Hindlimb muscle (tissue), 1 donor: ENCODE results near the gene CDIPT. TPM values are rescaled to one million over a fixed set of nuclear protein-coding genes. Genes with fewer than 3 reads are reported as not detected.
"Not testable (repeated sequence)": the region's sequence is repeated elsewhere in the genome, so short reads cannot be mapped to it uniquely, and the experiment has no call there.

ENCODE experiments used
- DNase-seq: peaks from one replicate; pipeline ENCODE4 v3.0.0-alpha.2; 2013
- polyA plus RNA-seq: library from polyadenylated mRNA; unstranded; fragments of 120-200 nt; gene quantifications from one replicate; pipeline ENCODE4 v1.2.1, GENCODE V29; 2013; ENCODE audit not compliant: insufficient read length

CDIPT gene
- polyA plus RNA-seq, 1 donor, result 41.9 TPM

DNA sequence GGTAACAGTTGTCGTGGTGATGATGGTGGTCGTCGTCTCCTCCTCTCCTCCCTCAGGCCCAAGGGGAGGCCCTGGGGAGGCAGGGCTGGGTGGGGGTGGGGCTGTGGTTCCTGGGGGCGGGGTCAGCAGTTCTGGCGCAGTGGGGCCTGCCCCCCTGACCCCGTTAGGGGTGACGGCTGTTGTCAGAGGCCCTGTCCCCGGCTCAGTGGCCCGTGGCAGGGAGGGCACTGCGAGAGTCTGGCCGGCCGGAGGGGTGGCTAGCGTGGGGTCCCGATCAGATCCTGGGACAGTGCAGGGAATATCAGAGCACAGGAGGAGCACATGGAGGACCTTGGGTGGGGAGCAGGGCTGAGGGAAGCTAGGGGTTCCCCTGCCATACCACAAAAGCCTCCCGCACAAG, 33.8 kb upstream of the CDIPT start:
- DNase-seq, result no peak

GRCh38 chr16:29894352-29894751, 31.3 kb upstream of the CDIPT start:
- DNase-seq, result no peak

GRCh38 chr16:29893553-29893952, 30.5 kb upstream of the CDIPT start:
- no peak for DNase-seq

- DNase-seq, result no peak
Observed at GRCh38 chr16:29892458-29892813, 29.4 kb upstream of the CDIPT start.

GRCh38 chr16:29891525-29892457, 28.8 kb upstream of the CDIPT start:
- no peak for DNase-seq

DNA sequence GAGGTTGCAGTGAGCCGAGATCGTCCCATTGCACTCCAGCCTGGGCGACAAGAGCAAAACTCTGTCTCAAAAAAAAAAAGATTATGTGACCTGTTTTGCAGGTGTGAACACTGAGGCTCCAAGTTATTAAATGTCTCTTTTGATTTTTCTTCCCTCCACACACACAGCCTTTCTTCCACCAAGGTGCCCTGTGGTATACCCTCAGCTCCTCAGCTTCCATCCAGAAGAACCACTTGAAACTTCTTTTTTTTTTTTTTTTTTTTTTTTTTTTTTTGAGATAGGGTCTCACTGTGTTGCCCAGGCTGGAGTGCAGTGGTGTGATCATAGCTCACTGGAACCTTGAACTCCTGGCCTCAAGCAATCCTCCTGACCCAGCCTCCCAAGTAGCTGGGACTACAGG, 26.3 kb upstream of the CDIPT start:
- not testable (repeated sequence) for DNase-seq

- no peak for DNase-seq
Observed at GRCh38 chr16:29883987-29884386, 21.0 kb upstream of the CDIPT start.

DNA sequence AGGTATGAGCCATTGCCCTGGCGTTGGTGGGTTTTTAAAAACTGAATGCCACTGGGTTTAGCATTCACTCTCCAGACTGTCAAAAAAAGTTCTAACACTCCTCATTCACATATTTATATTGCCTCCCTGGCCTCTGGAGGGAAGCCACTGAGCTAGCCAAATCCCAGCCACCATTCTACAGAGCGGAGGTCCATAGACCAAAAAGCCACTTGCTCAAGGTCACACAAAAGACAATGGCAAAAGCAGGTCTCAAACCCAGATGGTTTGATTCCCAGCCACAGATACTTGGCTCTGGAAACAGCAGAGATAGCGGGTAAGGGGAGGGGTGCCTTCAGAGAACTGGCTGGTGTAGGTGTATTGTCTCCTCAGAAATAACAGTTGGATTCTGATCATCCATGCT, 18.0 kb upstream of the CDIPT start:
- DNase-seq, result no peak

DNA sequence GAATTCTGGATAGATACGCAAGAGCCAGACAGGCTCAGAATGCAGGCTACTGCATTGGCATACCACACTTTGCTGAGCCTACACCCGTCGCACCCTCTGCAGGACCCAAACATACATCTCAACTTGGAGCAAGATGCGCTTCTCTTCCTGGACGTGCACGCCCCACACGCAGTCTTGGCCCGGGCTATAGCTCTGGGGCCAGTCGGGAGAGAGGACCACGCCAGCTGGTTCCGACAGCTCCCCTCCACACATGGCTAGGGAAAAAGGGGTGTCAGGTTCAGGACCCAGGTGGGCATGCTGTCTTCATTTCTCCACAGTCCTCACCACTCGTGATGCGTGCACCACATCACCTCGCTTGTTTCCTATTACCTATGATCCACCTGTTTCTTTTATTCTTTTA, 15.1 kb upstream of the CDIPT start:
- DNase-seq, result no peak

DNA sequence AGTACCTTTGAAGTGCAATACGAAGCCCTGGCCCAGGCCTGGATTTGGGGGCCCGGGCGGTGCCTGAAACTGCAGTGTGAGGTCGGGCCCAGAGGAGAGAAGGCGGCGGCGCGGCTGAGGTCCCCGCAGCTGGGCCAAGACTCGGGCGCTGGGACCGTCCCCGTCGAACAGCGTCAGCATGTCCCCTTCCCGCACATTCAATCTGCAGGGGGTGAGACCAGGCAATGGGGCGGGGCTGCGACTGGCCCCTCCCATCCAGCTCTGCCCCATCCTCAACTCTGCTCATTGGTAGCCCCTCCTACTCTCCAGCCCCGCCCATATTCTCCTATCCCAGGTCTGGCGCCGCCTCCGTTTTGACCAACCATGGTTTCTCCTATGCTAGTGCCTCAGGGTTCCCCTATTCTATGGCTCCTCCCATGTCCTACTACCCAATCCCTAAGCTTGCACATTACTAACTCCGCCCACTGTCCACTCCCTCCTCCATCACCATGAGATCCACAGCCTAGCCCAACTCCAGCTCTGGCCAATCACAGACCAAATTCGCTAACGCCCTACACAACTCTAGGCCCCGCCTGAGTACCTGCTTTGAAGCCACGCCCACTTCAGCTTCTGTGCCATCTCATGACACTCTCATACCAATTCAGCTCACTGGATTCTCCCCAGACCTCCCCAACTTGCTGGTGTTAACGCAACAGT, 14.4 kb upstream of the CDIPT start:
- no peak for DNase-seq

- no peak for DNase-seq
Observed at GRCh38 chr16:29876594-29877249, 13.7 kb upstream of the CDIPT start.

DNA sequence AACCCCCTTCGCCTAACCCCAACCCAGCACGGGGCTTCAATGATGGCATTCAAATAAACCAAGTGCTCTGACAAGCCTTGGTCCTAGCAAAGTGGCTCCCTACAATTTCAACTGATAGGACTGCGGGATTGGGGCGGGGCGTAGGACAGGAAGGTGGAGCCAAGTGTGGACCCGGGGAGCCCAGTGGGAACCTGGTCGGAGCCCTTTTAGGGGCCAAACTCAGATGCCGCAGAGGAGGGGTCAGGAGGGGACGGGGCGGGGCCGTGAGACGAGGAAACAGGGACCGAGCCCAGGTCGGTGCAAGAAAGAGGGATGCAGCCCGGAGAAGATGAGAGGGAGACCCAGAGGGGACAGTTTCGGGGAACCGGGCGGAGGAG, 13.2 kb upstream of the CDIPT start:
- DNase-seq, result no peak

GRCh38 chr16:29875206-29875605, 12.2 kb upstream of the CDIPT start:
- no peak for DNase-seq

- no peak for DNase-seq
Observed at GRCh38 chr16:29873319-29873718, 10.3 kb upstream of the CDIPT start.

GRCh38 chr16:29871822-29872546, 9.0 kb upstream of the CDIPT start:
- no peak for DNase-seq

GRCh38 chr16:29869067-29869466, 6.0 kb upstream of the CDIPT start:
- not testable (repeated sequence) for DNase-seq

DNA sequence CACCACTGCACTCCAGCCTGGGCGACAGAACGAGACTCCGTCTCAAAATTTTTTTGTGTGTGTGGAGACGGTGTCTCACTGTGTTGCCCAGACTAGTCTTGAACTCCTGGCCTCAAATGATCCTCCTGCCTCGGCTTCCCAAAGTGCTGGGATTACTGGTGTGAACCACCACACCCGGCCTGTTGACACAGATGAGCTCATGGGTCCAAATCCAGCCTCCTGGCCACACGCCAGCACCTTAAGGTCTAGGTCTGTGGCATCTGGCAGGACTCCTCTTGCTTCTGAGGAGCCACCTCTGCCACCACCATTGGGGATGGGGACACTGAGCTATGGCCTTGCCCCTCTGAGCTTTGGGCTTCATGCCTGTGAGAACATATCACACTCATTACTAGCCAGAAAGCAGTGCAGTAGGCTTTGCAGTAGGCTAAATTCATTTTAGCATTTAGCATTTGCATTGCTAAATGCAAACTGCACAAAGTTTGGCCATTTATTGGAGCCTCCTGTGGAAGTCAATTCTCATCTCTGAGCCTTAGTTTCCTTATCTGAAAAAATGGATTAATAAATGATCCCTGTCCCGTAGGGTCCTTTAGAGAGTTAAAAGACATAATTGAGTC, 5.5 kb upstream of the CDIPT start:
- no peak for DNase-seq

DNA sequence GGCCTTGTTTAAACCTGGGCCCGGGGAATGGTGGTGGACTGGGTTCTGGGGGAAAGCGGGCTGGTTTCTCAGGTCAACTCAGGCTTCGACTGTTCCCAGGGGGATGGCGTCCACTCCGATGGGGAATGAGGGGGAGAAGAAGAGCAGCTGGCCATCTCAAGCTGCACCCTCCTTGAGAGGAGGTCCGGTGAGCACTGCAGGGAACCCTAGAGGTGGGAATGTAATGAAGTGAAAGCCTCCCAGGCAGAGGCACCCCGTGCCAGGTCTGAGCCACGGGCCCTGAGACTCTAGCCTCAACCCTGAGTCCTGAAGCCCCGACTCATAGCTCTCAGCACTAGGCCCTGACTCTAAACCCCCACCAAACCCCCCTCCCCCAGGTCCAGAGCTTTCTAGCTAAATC, 1.2 kb upstream of the CDIPT start:
- no peak for DNase-seq

DNA sequence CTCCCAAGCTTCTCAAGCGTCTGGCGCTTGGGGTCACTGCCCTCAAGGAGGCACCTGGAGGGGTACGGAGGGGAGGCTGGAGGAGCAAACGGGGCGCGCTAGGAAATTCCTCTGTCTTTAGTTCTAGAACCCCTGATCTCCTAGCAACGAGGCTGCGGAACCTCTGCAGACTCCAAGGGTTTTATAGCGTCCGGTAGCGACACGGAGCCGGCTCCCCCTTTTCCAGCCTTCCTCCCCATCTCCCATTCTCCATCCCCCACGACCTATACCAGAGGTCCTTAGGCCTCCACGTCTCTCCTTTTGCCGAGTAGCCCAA, 601 bp upstream of the CDIPT start:
- no peak for DNase-seq

- no peak for DNase-seq
Observed at GRCh38 chr16:29862383-29862883, 593 bp downstream of the CDIPT start.

- no peak for DNase-seq
Observed at GRCh38 chr16:29860218-29860617, 2.8 kb downstream of the CDIPT start.

DNA sequence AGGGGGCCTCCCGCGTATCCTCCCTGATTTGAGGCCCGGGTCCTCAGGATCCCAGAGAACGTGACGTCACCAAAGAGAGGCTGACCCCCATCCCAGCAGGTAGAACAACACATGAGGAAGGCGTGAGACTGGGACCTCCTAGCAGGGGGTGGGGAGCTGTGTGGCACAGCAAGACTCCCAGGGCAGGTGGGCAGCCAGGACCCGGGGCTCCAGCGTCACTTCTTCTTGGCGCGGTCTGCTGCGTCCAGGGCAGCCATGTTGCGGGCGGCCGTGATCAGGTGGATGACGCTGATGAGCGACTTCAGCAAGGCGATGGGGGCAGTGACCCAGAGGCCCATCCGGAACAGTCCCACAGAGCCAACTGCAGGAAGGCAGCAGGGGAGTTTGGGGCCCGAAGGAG, 4.1 kb downstream of the CDIPT start:
- DNase-seq, result no peak
